Kidney epithelial cell (primary cell): ENCODE results near the gene FOS. TPM values are rescaled to one million over a fixed set of nuclear protein-coding genes. Genes with fewer than 3 reads are reported as not detected.

Experiments used
- DNase-seq: peaks from one replicate; pipeline ENCODE4 v3.0.0-alpha.2; 2010; ENCODE audit warnings: low read depth
- H3K27me3 ChIP-seq: 2 replicates; pipeline ENCODE4 v1.6.0; 2011; ENCODE audit warnings: low read length; ENCODE audit not compliant: control insufficient read depth, insufficient read depth
- H3K36me3 ChIP-seq: 2 replicates; pipeline ENCODE4 v1.5.1; 2011; ENCODE audit warnings: low read length; ENCODE audit not compliant: control insufficient read depth, insufficient read depth
- H3K4me3 ChIP-seq: 2 replicates; pipeline ENCODE4 v1.5.1; 2011; ENCODE audit warnings: low read depth, mild to moderate bottlenecking, control low read depth, low read length
- total RNA-seq: library from RNA; depleted of rRNA; stranded (reverse); fragments of >200 nt; gene quantifications from 2 replicates; pipeline ENCODE4 v1.2.3, GENCODE V29; 2015
- TF ChIP-seq, protein P1 (sequence below): IDR thresholded peaks from 2 replicates; pipeline ENCODE4 v1.5.1; 2011; ENCODE audit warnings: mild to moderate bottlenecking, moderate library complexity, low read length, control low read depth, inconsistent platforms; ENCODE audit not compliant: insufficient read depth, poor library complexity, severe bottlenecking

Gene FOS
- total RNA-seq, 1 donor from 2014 or later = 5.5 TPM

DNA sequence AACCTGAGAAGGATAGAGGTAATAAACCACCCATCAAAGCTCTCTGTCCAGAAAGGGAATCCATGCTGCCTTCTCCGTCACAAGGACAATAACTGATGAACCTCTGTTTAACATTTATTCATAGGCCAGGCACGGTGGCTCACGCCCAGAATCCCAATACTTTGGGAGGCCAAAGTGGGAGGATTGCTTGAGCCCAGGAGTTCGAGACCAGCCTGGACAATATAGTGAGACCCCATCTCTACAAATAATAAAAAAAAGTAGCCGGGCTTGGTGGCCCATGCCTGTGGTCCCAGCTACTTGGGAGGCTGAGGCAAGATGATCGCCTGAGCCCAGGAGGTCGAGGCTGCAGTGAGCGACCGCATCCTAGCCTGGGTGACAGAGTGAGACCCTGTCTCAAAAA, 7.1 kb upstream of the FOS start:
- no peaks in the 10 kb centered on the region for H3K36me3 ChIP-seq
- no peak for DNase-seq
- TF ChIP-seq, protein P1, sequence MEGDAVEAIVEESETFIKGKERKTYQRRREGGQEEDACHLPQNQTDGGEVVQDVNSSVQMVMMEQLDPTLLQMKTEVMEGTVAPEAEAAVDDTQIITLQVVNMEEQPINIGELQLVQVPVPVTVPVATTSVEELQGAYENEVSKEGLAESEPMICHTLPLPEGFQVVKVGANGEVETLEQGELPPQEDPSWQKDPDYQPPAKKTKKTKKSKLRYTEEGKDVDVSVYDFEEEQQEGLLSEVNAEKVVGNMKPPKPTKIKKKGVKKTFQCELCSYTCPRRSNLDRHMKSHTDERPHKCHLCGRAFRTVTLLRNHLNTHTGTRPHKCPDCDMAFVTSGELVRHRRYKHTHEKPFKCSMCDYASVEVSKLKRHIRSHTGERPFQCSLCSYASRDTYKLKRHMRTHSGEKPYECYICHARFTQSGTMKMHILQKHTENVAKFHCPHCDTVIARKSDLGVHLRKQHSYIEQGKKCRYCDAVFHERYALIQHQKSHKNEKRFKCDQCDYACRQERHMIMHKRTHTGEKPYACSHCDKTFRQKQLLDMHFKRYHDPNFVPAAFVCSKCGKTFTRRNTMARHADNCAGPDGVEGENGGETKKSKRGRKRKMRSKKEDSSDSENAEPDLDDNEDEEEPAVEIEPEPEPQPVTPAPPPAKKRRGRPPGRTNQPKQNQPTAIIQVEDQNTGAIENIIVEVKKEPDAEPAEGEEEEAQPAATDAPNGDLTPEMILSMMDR = no peak

GRCh38 chr14:75273272-75274049, 5.2 kb upstream of the FOS start:
- no peak for DNase-seq
- no peaks in the 10 kb centered on the region for H3K36me3 ChIP-seq
- H3K4me3 ChIP-seq = no peak overlapping the region
- TF ChIP-seq, protein P1 = no peak
- H3K27me3 ChIP-seq = peaks cover 3% of the 10 kb centered on the region

More for the DNA sequence above, 7.1 kb upstream of the FOS start:
- Histone ChIP-seq H3K27me3 (peaks cover 3% of the 10 kb centered on the region), H3K4me3 (no peak overlapping the region)

DNA sequence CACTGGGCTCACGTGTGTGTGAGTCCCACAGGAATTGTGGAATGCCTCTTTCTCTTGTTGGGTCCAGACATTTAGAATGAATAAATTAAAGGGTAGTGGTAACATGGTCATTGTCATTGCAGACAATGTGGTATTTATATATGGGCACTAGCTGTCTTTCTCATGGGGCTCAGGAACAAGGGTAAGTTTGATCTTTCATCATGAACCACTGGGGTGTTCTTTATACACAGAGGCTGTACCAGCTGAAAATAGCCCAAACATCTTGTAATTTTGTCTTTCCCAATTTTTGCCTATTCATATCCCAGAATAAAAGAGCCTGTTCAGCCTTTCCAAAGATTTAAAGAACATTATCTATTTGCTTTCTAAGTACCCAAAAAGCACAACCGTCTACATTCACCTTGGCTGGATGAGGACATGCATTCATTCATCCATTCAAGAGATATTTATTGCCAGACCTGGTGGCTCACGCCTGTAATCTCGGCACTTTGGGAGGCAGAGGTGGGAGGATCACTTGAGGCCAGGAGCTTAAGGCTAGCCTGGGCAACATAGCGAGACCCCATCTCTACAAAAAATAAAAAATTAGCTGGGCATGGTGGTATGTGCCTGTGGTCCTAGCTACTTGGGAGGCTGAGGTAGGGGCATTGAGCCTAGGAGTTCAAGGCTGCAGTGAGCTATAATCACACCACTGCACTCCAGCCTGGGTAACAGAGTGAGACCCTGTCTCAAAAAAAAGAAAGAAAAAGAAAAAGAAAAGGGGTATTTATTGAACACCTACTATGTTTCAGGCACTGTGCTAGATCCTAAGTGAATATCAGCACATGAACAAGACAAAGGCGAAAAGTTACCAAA, 4.4 kb upstream of the FOS start:
- no peak for DNase-seq
- TF ChIP-seq, protein P1 = no peak
- H3K27me3 ChIP-seq = peaks cover 3% of the 10 kb centered on the region
- H3K4me3 ChIP-seq = no peak overlapping the region
- no peaks in the 10 kb centered on the region for H3K36me3 ChIP-seq

- DNase-seq = no peak
- Histone ChIP-seq H3K36me3 (peaks cover under 1% of the 10 kb centered on the region), H3K27me3 (peaks cover 5% of the 10 kb centered on the region), H3K4me3 (no peak overlapping the region)
- TF ChIP-seq, protein P1 = no peak
Measured at GRCh38 chr14:75274899-75275569, 3.6 kb upstream of the FOS start.

- TF ChIP-seq, protein P1 = no peak
Measured at GRCh38 chr14:75275598-75275997, 3.0 kb upstream of the FOS start.

More at GRCh38 chr14:75275598-75275997, 3.0 kb upstream of the FOS start:
- Histone ChIP-seq H3K36me3 (peaks cover 3% of the 10 kb centered on the region), H3K4me3 (no peak overlapping the region), H3K27me3 (peaks cover 5% of the 10 kb centered on the region)
- no peak for DNase-seq
